Testis (tissue), 2 donors: ENCODE measurements around the gene TRMT112.

ENCODE experiments used
- POLR2A ChIP-seq: fragments of 450-650 bp; IDR thresholded peaks from one replicate; pipeline ENCODE4 v1.6.1; 2017; ENCODE audit warnings: antibody characterized with exemption, mild to moderate bottlenecking, moderate library complexity
- TF ChIP-seq, protein P1 (sequence below), 3 experiments: fragments of 450-650 bp in 2 of 3; fragments of 200-600 bp in 1 of 3; sonication (generic) in 1 of 3; IDR thresholded peaks; one replicate each; pipeline ENCODE4 v1.5.1; 2016 to 2019; ENCODE audit warnings: antibody characterized with exemption in 3 of 3, mild to moderate bottlenecking in 2 of 3, moderate library complexity in 1 of 3

- no peak for TF ChIP-seq POLR2A
- TF ChIP-seq, protein P1, sequence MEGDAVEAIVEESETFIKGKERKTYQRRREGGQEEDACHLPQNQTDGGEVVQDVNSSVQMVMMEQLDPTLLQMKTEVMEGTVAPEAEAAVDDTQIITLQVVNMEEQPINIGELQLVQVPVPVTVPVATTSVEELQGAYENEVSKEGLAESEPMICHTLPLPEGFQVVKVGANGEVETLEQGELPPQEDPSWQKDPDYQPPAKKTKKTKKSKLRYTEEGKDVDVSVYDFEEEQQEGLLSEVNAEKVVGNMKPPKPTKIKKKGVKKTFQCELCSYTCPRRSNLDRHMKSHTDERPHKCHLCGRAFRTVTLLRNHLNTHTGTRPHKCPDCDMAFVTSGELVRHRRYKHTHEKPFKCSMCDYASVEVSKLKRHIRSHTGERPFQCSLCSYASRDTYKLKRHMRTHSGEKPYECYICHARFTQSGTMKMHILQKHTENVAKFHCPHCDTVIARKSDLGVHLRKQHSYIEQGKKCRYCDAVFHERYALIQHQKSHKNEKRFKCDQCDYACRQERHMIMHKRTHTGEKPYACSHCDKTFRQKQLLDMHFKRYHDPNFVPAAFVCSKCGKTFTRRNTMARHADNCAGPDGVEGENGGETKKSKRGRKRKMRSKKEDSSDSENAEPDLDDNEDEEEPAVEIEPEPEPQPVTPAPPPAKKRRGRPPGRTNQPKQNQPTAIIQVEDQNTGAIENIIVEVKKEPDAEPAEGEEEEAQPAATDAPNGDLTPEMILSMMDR (IDR thresholded peaks at IDR 0.05): no peak
These were observed 4.2 kb upstream of the TRMT112 start for GRCh38 chr11:64321533-64321932.
